Heart left ventricle (tissue), 13 donors: ENCODE data around the gene DDX25.

Experiments
- POLR2A ChIP-seq, 2 donors: fragments of 450-650 bp; IDR thresholded peaks; one replicate each; pipeline ENCODE4 v1.6.1; 2017; ENCODE audit warnings: antibody characterized with exemption in 2 of 2, mild to moderate bottlenecking in 2 of 2, moderate library complexity in 2 of 2
- TF ChIP-seq, protein P1 (sequence below), 12 donors: fragments of 200-600 bp; sonication (generic) in 4 of 12; IDR thresholded peaks; one replicate each; pipeline versions ENCODE4 v1.5.0 to v1.8.0; 2018 to 2022; ENCODE audit warnings: antibody characterized with exemption in 12 of 12, mild to moderate bottlenecking in 5 of 12
- donor health status: ischemic (EF 13 %, LVEDD 7.1; RV severe dilation, severe dysfunction).
- donor health status: DM: no; HTN: yes; CAD: no.
- donor health status: DM: no; HTN: no; CAD: no.
- donor health status: ischemic (EF 25% LVEDD 6.9; RV normal size, moderate dysfunction).
- donor health status: ischemic (EF 25% LVEDD 5.7; RV mildly dilated, moderate dysfunction).
- donor health status: ischemic (EF 35%, LVEDD 5.7; RV mildly dilated, moderate dysfunction).
- donor health status: nonischemic (EF 11% LVEDD 7.7; RV severe dilation, severe dysfunction).
- donor health status: DM: yes; HTN: yes; CAD: no.
- donor health status: PGD.
- donor health status: ischemic (EF 29% LVEDD 5.4; RV normal size, mild dysfunction).
- donor health status: nonischemic (EF 23%, LVEDD 6.1; RV moderate dilation, normal function).

DNA sequence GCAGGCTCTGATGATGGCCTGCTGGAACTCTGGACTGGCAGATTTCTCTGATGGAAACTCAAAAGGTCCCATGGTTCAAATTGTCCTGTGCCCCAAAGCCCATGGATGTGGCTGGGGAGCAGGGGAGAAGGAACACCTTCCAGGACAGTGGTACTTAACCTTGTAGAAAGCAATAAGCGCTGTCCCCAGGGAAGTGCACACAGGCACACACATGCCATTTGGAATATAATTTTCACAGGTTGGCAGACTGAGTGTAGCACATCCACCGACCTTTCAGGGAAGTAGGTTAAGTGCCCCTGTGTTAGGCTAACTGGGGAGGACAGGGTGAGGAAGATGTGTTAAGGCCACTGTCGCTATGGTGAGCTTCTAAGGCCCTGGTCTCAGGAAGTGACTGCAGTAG lies 17.8 kb downstream of the DDX25 start:
- TF ChIP-seq, protein P1, sequence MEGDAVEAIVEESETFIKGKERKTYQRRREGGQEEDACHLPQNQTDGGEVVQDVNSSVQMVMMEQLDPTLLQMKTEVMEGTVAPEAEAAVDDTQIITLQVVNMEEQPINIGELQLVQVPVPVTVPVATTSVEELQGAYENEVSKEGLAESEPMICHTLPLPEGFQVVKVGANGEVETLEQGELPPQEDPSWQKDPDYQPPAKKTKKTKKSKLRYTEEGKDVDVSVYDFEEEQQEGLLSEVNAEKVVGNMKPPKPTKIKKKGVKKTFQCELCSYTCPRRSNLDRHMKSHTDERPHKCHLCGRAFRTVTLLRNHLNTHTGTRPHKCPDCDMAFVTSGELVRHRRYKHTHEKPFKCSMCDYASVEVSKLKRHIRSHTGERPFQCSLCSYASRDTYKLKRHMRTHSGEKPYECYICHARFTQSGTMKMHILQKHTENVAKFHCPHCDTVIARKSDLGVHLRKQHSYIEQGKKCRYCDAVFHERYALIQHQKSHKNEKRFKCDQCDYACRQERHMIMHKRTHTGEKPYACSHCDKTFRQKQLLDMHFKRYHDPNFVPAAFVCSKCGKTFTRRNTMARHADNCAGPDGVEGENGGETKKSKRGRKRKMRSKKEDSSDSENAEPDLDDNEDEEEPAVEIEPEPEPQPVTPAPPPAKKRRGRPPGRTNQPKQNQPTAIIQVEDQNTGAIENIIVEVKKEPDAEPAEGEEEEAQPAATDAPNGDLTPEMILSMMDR (IDR thresholded peaks at IDR 0.05): no peak
- TF ChIP-seq POLR2A (IDR thresholded peaks at IDR 0.05): no peak
